ENCODE results near the gene RRAS2.
"Not testable (repeated sequence)": the region's sequence is repeated elsewhere in the genome, so short reads cannot be mapped to it uniquely, and the experiment has no call there.

Gene RRAS2

GRCh38 chr11:14308114-14308896 lies 50.7 kb downstream of the RRAS2 start:
- no peak for DNase-seq (ENCODE audit: low read depth, low spot score)

- DNase-seq (ENCODE audit: low read depth, low spot score): no peak
These were observed 52.5 kb downstream of the RRAS2 start for GRCh38 chr11:14306481-14306880.

GRCh38 chr11:14305649-14306048 lies 53.3 kb downstream of the RRAS2 start:
- DNase-seq (ENCODE audit: low read depth, low spot score): no peak

GRCh38 chr11:14304601-14305000 lies 54.4 kb downstream of the RRAS2 start:
- DNase-seq (ENCODE audit: low read depth, low spot score): no peak

GRCh38 chr11:14300661-14301304 lies 58.2 kb downstream of the RRAS2 start:
- no peak for DNase-seq (ENCODE audit: low read depth, low spot score)

- no peak for DNase-seq (ENCODE audit: low read depth, low spot score)
These were observed 59.1 kb downstream of the RRAS2 start for GRCh38 chr11:14299921-14300320.

GRCh38 chr11:14290422-14290821 lies 68.6 kb downstream of the RRAS2 start:
- DNase-seq (ENCODE audit: low read depth, low spot score): no peak

- no peak for DNase-seq (ENCODE audit: low read depth, low spot score)
These were observed 70.6 kb downstream of the RRAS2 start for GRCh38 chr11:14288189-14288935.

- DNase-seq (ENCODE audit: low read depth, low spot score): not testable (repeated sequence)
These were observed 80.1 kb downstream of the RRAS2 start for GRCh38 chr11:14278869-14279268.

GRCh38 chr11:14275076-14275475 lies 83.9 kb downstream of the RRAS2 start:
- DNase-seq (ENCODE audit: low read depth, low spot score): no peak

- no peak for DNase-seq (ENCODE audit: low read depth, low spot score)
These were observed 85.1 kb downstream of the RRAS2 start for GRCh38 chr11:14273895-14274294.

GRCh38 chr11:14270690-14271542 lies 88.1 kb downstream of the RRAS2 start:
- DNase-seq (ENCODE audit: low read depth, low spot score): no peak

GRCh38 chr11:14269692-14270573 lies 89.0 kb downstream of the RRAS2 start:
- DNase-seq (ENCODE audit: low read depth, low spot score): no peak

- no peak for DNase-seq (ENCODE audit: low read depth, low spot score)
These were observed 90.9 kb downstream of the RRAS2 start for GRCh38 chr11:14267861-14268635.

- no peak for DNase-seq (ENCODE audit: low read depth, low spot score)
These were observed 92.4 kb downstream of the RRAS2 start for GRCh38 chr11:14266622-14267021.

- DNase-seq (ENCODE audit: low read depth, low spot score): no peak
These were observed 94.0 kb downstream of the RRAS2 start for GRCh38 chr11:14264966-14265365.

- no peak for DNase-seq (ENCODE audit: low read depth, low spot score)
These were observed 96.6 kb downstream of the RRAS2 start for GRCh38 chr11:14262271-14262846.

GRCh38 chr11:14261066-14261465 lies 97.9 kb downstream of the RRAS2 start:
- DNase-seq (ENCODE audit: low read depth, low spot score): no peak

- DNase-seq (ENCODE audit: low read depth, low spot score): no peak
These were observed 99.1 kb downstream of the RRAS2 start for GRCh38 chr11:14259878-14260277.

All from activated naive CD8-positive, alpha-beta T cell treated with anti-CD3 and anti-CD28 coated beads, Interleukin-2, amount 50 U/mL, for 16 hours (primary cell).